ENCODE data around the gene CRY2. TPM values are rescaled to one million over a fixed set of nuclear protein-coding genes. Genes with fewer than 3 reads are reported as not detected.

The CRY2 gene
- total RNA-seq, 6 experiments from 2014 or later = 19.6 to 104 (median 31.5) TPM

DNA sequence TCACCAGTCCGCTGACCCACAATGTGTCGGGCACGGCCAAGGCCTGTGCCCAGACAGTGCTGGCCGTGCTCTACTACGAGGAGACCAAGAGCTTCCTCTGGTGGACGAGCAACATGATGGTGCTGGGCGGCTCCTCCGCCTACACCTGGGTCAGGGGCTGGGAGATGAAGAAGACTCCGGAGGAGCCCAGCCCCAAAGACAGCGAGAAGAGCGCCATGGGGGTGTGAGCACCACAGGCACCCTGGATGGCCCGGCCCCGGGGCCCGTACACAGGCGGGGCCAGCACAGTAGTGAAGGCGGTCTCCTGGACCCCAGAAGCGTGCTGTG is 36.2 kb upstream of the CRY2 start:
- DNase-seq (no peak), ATAC-seq (no peak)
- TF ChIP-seq, protein P1, sequence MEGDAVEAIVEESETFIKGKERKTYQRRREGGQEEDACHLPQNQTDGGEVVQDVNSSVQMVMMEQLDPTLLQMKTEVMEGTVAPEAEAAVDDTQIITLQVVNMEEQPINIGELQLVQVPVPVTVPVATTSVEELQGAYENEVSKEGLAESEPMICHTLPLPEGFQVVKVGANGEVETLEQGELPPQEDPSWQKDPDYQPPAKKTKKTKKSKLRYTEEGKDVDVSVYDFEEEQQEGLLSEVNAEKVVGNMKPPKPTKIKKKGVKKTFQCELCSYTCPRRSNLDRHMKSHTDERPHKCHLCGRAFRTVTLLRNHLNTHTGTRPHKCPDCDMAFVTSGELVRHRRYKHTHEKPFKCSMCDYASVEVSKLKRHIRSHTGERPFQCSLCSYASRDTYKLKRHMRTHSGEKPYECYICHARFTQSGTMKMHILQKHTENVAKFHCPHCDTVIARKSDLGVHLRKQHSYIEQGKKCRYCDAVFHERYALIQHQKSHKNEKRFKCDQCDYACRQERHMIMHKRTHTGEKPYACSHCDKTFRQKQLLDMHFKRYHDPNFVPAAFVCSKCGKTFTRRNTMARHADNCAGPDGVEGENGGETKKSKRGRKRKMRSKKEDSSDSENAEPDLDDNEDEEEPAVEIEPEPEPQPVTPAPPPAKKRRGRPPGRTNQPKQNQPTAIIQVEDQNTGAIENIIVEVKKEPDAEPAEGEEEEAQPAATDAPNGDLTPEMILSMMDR (IDR thresholded peaks at IDR 0.05) = no peak
- no peak for TF ChIP-seq POLR2A (IDR thresholded peaks at IDR 0.05)
- no CpG with 5 or more reads among the region's 17 CpGs for WGBS (ENCODE audit: insufficient coverage, low coverage, low lambda C conversion rate, missing lambda C conversion rate)
- Histone ChIP-seq H3K36me3 (peaks cover 4 to 36% (median 21%) of the 10 kb centered on the region in 4 donors), H3K4me1 (peaks cover 0 to 27% (median 12%) of the 10 kb centered on the region in 4 donors), H3K9me3 (no peaks in the 10 kb centered on the region), H3K4me3 (no peak overlapping the region), H3K27ac (no peak overlapping the region), H3K27me3 (no peaks in the 10 kb centered on the region)
- intact Hi-C loops (cut with DNase I) = no loop called here

DNA sequence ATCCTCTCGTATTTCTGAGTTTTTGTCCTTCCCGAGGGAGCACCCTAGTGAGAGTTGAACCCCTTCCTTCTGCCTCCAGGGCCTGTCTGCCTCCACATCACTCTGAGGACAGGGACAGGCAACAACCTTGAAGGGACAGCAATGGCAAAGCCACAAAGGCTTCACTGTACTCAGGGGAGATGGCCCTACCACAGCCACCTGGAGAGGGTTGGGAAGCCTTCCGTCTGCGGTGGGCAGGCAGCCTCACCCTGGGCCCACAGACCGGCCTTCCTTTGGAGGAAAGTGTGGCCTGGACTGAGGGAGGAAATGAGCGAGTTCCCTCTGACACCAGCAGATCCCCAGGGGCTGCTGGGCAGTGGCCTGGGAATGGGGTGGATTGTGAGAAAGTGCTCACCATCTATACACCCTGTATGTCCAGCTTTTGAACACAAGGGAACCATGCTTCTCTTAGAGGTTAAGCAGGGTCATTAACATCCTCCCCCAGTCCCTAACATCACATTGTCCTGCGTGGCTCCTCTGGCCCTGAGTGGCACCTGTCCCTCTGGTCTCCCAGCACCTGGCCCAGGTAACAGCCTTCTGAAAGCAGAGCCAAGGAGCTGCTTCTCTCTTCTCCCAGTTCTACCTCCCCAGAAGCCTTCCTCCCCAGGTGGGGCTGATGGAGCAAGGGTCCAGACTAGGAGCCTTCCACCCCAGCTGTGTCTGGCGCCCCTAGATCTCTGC is 35.5 kb upstream of the CRY2 start:
- no peaks in the 10 kb centered on the region for H3K27me3 ChIP-seq
- peaks cover 4 to 31% (median 21%) of the 10 kb centered on the region in 4 donors for H3K36me3 ChIP-seq
- ATAC-seq (peak in 1 of 4 donors; percentile 1), DNase-seq (no peak)
- H3K4me3 ChIP-seq = no peak overlapping the region
- TF ChIP-seq, protein P1 (IDR thresholded peaks at IDR 0.05) = no peak
- no peak for TF ChIP-seq POLR2A (IDR thresholded peaks at IDR 0.05)
- peaks cover 0 to 21% (median 9%) of the 10 kb centered on the region in 4 donors for H3K4me1 ChIP-seq
- WGBS (ENCODE audit: insufficient coverage, low coverage, low lambda C conversion rate, missing lambda C conversion rate) = 83% methylated on average over 2 of the region's 8 CpGs
- intact Hi-C loops (cut with DNase I) = no loop called here
- no peaks in the 10 kb centered on the region for H3K9me3 ChIP-seq
- no peak overlapping the region for H3K27ac ChIP-seq

DNA sequence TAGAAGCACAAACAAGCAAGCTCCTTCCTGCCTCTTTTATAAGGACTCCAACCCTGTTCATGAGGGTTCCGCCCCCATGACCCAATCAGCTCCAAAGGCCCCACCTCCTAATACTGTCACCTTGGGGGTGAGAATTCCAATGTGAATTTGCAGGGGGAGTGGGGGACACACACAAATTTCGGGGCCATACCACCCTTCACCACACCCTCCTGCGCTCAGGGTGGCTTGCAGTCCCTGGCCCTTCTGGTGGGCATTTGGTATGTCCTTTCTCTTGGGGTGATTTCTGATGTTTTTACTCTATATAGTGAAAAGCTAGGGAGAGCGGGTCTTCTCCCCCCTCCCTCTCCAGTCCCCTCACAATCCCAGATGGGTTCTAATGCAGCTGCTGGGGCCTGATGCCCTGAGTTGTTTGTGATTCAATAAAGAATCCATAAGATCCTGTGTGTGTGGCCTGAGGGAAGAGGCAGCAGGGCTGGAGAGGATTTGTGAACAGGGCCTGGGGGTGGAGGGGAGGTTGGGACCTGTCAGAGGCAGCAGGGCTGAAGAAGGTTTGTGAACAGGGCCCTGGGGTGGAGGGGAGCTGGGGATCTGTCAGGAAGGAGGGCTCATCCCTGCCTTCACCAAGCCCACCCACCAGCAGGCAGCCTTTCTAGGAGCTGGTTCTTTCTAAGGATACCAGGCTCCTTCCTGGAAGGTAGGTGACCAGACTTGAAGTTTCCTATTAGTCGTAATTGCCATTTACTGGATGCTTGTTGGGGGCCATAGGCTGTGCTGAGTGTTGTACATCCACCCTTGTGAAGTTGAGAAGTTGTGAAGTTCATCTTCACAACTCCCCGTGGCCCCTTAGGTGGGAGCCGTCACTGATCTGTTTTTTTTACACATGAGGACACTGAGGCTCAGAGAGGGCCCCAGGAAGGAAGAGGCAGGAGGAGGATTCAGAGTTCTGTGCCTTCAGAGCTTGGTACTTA is 34.4 kb upstream of the CRY2 start:
- H3K36me3 ChIP-seq = peaks cover 4 to 30% (median 18%) of the 10 kb centered on the region in 4 donors
- WGBS (ENCODE audit: insufficient coverage, low coverage, low lambda C conversion rate, missing lambda C conversion rate) = 68% methylated on average over 5 of the region's 7 CpGs
- H3K4me1 ChIP-seq = peaks cover 0 to 9% (median 3%) of the 10 kb centered on the region in 4 donors
- H3K27me3 ChIP-seq = no peaks in the 10 kb centered on the region
- DNase-seq (no peak), ATAC-seq (peak in 3 of 4 donors; percentile 19 to 22 (median 20))
- intact Hi-C loops (cut with DNase I) = no loop called here
- no peaks in the 10 kb centered on the region for H3K9me3 ChIP-seq
- H3K27ac ChIP-seq = no peak overlapping the region
- TF ChIP-seq, protein P1 (IDR thresholded peaks at IDR 0.05) = no peak
- peak; percentile 18 for TF ChIP-seq POLR2A (IDR thresholded peaks at IDR 0.05)
- H3K4me3 ChIP-seq = no peak overlapping the region

DNA sequence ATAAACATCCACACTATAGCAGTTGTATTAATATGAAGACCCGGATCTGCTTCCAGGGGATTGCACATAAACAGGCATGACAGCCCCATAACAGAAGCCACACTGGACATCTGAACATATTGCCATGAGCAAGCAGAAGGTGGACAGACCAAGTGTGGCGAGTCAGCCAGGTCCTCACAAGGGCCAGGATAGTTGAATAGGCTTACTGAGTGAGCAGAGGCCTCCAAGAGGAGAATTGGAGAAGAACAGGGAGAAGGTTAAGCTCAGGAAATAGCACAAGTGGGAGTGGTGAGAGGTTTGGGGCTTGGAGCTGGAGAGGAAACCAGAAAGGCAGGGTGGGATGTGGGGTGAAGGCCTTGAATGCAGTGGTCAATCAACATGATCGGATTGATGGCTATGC is 31.5 kb upstream of the CRY2 start:
- H3K4me1 ChIP-seq = no peaks in the 10 kb centered on the region
- H3K27me3 ChIP-seq = no peaks in the 10 kb centered on the region
- no peak overlapping the region for H3K4me3 ChIP-seq
- ATAC-seq (peak in 2 of 4 donors; percentile 3 to 23), DNase-seq (no peak)
- intact Hi-C loops (cut with DNase I) = no loop called here
- H3K36me3 ChIP-seq = peaks cover 2 to 15% (median 10%) of the 10 kb centered on the region in 4 donors
- TF ChIP-seq, protein P1 (IDR thresholded peaks at IDR 0.05) = no peak
- TF ChIP-seq POLR2A (IDR thresholded peaks at IDR 0.05) = no peak
- H3K9me3 ChIP-seq = no peaks in the 10 kb centered on the region
- no peak overlapping the region for H3K27ac ChIP-seq
- WGBS (ENCODE audit: insufficient coverage, low coverage, low lambda C conversion rate, missing lambda C conversion rate) = 87% methylated on average over 3 of the region's 3 CpGs
